HepG2 (cell line): Measurements from ENCODE around the gene PPRC1. TPM values are rescaled to one million over a fixed set of nuclear protein-coding genes. Genes with fewer than 3 reads are reported as not detected.

Experiments
- ATAC-seq: fragments of 200-7000 bp; cut with Tn5 transposase; 3 replicates; pipeline ENCODE4 v1.9.1; 2020; ENCODE audit warnings: mild to moderate bottlenecking, moderate library complexity
- BruUV-seq: library from RNA; stranded (reverse); fragments of 400-500 nt; replicated peaks from 2 replicates; lab custom pipeline; 2021; lab: Mats Ljungman, UMichigan
- CTCF ChIA-PET: fragments of 300-600 bp; formaldehyde crosslinking; extraction: SDS; loops from one replicate; lab custom pipeline; 2021; ENCODE audit warnings: low total read pairs, inconsistent platforms, low intra/inter-chr PET ratio; lab: Yijun Ruan, JAX
- POLR2A ChIA-PET: fragments of 350-600 bp; sonication (Branson Sonifier 250); formaldehyde crosslinking; loops from one replicate; lab custom pipeline; 2020; ENCODE audit warnings: antibody characterized with exemption, inconsistent platforms; lab: Yijun Ruan, JAX
- DNase-seq: peaks from one replicate; pipeline ENCODE4 v3.0.0-alpha.2; 2015; ENCODE audit warnings: low spot score
- FAIRE-seq: peaks from 3 replicates; lab custom pipeline; 2011; peaks lifted over from hg19 to GRCh38; lab: Jason Lieb, UNC
- H2AFZ ChIP-seq: one replicate; pipeline ENCODE4 v1.6.1; 2011; ENCODE audit warnings: low read length, inconsistent platforms
- H3K27ac ChIP-seq: fragments of 300-600 bp; 3 replicates; pipeline ENCODE4 v1.8.0; 2011; ENCODE audit warnings: mixed run types, mild to moderate bottlenecking, mixed read lengths, low read length, inconsistent platforms; ENCODE audit not compliant: insufficient read depth; ENCODE audit errors: extremely low read length
- H3K27me3 ChIP-seq, 2 experiments: fragments of 200-600 bp in 1 of 2; 2 replicates in 1 of 2; 3 replicates in 1 of 2; pipeline versions ENCODE4 v1.6.0 to v1.8.0; 2011; ENCODE audit warnings: low read length in 2 of 2, mild to moderate bottlenecking in 2 of 2, moderate library complexity in 2 of 2, inconsistent platforms in 1 of 2; ENCODE audit not compliant: insufficient read depth in 2 of 2, control insufficient read depth in 1 of 2
- H3K36me3 ChIP-seq, 2 experiments: fragments of 200-600 bp in 1 of 2; replicated peaks in 1 of 2; 2 replicates in 1 of 2; 3 replicates in 1 of 2; pipeline versions ENCODE4 v1.5.1 to v1.8.0; 2011; ENCODE audit warnings: low read length in 2 of 2, inconsistent platforms in 1 of 2; ENCODE audit not compliant: insufficient read depth in 2 of 2, control insufficient read depth in 1 of 2
- H3K4me1 ChIP-seq: 2 replicates; pipeline ENCODE4 v1.5.1; 2012; ENCODE audit warnings: low read length, inconsistent platforms; ENCODE audit not compliant: insufficient read depth
- H3K4me2 ChIP-seq: 2 replicates; pipeline ENCODE4 v1.6.0; 2011; ENCODE audit warnings: low read depth, low read length, inconsistent platforms
- H3K4me3 ChIP-seq, 3 experiments: fragments of 200-600 bp in 1 of 3; sonication (generic), shearing (Covaris generic) in 1 of 3; replicated peaks in 1 of 3; 2 replicates each; pipeline ENCODE4 v1.5.1; 2011 to 2016; ENCODE audit warnings: low read length in 3 of 3, inconsistent platforms in 2 of 3, low read depth in 2 of 3, mild to moderate bottlenecking in 2 of 3, control low read depth in 1 of 3, mixed read lengths in 1 of 3; ENCODE audit not compliant: insufficient read depth in 1 of 3
- H3K79me2 ChIP-seq: one replicate; pipeline ENCODE4 v1.6.1; 2011; ENCODE audit warnings: low read length, inconsistent platforms; ENCODE audit not compliant: insufficient read depth
- H3K9ac ChIP-seq: 2 replicates; pipeline ENCODE4 v1.6.0; 2011; ENCODE audit warnings: mild to moderate bottlenecking, low read depth, low read length, inconsistent platforms; ENCODE audit not compliant: insufficient read depth
- H3K9me3 ChIP-seq: 2 replicates; pipeline ENCODE4 v1.5.1; 2012; ENCODE audit warnings: mild to moderate bottlenecking, low read length
- H4K20me1 ChIP-seq: 2 replicates; pipeline ENCODE4 v1.6.0; 2011; ENCODE audit warnings: inconsistent platforms, mild to moderate bottlenecking, low read length, moderate library complexity; ENCODE audit not compliant: insufficient read depth
- AGO2 ChIP-seq: fragments of 200-400 bp; formaldehyde crosslinking; optimal IDR thresholded peaks from 2 replicates; pipeline ENCODE3; 2017; ENCODE audit warnings: mild to moderate bottlenecking, low read depth, low read length, moderate library complexity
- AHR ChIP-seq: IDR thresholded peaks from 2 replicates; pipeline ENCODE4 v1.6.1; 2018; ENCODE audit warnings: missing genetic modification reagents, missing compliant biosample characterization
- HIVEP1 ChIP-seq: sonication (generic); formaldehyde crosslinking; IDR thresholded peaks from 2 replicates; pipeline ENCODE4 v1.4.0; 2020; ENCODE audit warnings: mild to moderate bottlenecking, missing genetic modification reagents
- HNRNPLL ChIP-seq: fragments of 200-400 bp; formaldehyde crosslinking; IDR thresholded peaks from 2 replicates; pipeline ENCODE4 v1.6.1; 2017; ENCODE audit warnings: mild to moderate bottlenecking, low read depth, low read length; ENCODE audit not compliant: poor library complexity, severe bottlenecking
- POLR2AphosphoS2 ChIP-seq: IDR thresholded peaks from 2 replicates; pipeline ENCODE4 v1.6.1; 2011; ENCODE audit warnings: low read depth, low read length, improper control_type of control experiment
- RBM22 ChIP-seq: fragments of 200-400 bp; formaldehyde crosslinking; optimal IDR thresholded peaks from 2 replicates; pipeline ENCODE3; 2017; ENCODE audit warnings: mild to moderate bottlenecking, low read length, moderate library complexity
- RCOR2 ChIP-seq: IDR thresholded peaks from 2 replicates; pipeline ENCODE4 v1.6.1; 2016; ENCODE audit warnings: missing biosample characterization, missing genetic modification reagents
- THAP7 ChIP-seq: sonication (generic); formaldehyde crosslinking; IDR thresholded peaks from 2 replicates; pipeline ENCODE4 v1.8.1; 2023; ENCODE audit warnings: mild to moderate bottlenecking, missing genetic modification reagents
- ZBTB4 ChIP-seq: sonication (generic); formaldehyde crosslinking; IDR thresholded peaks from 2 replicates; pipeline ENCODE4 v1.4.0; 2020; ENCODE audit warnings: missing genetic modification reagents, mild to moderate bottlenecking, borderline replicate concordance
- ZFP37 ChIP-seq: sonication (generic); formaldehyde crosslinking; IDR thresholded peaks from 2 replicates; pipeline ENCODE4 v1.4.0; 2020; ENCODE audit warnings: missing genetic modification reagents, borderline replicate concordance
- ZNF431 ChIP-seq: sonication (generic); formaldehyde crosslinking; IDR thresholded peaks from 2 replicates; pipeline ENCODE4 v1.9.0; 2022; ENCODE audit warnings: missing genetic modification reagents, low read depth, mild to moderate bottlenecking, borderline replicate concordance
- WGBS: methylation state at CpG from one replicate; pipeline ENCODE4 v1.1.6; 2017; ENCODE audit warnings: low lambda C conversion rate; 5-methylcytosine and 5-hydroxymethylcytosine counted together
- in situ Hi-C: cut with HindIII; loops from 2 replicates; pipeline ENCODE4 v1.10.0; 2017; ENCODE audit warnings: low pct_unique_long_range_greater_than_20kb; ENCODE audit not compliant: extremely low pct_ligation_motif_present
- intact Hi-C: fragments of 100-400 bp; cut with micrococcal nuclease; formaldehyde crosslinking; loops from one replicate; pipeline ENCODE4 v1.10.0; 2022; ENCODE audit not compliant: unreplicated experiment
- polyA plus RNA-seq, 8 experiments: library from polyadenylated mRNA; depleted of rRNA in 3 of 8; stranded (reverse) in 7 of 8; unstranded in 1 of 8; fragments of >200 nt; fragmentation: Illumina TruSeq in 4 of 8; extraction: Trizol in 4 of 8; gene quantifications; 2 replicates each; pipeline versions ENCODE4 v1.2.1 to v1.2.3, GENCODE V29; 2011 to 2016; ENCODE audit warnings: low read depth in 4 of 8, missing spikeins in 1 of 8, mixed read lengths in 1 of 8; ENCODE audit not compliant: insufficient read depth in 1 of 8
- total RNA-seq, 5 experiments: library from RNA; depleted of rRNA; stranded (reverse); fragments of >200 nt; fragmentation: Illumina TruSeq; extraction: Trizol; gene quantifications; 2 replicates each; pipeline ENCODE4 v1.2.3, GENCODE V29; 2016; ENCODE audit warnings: low read depth in 1 of 5
- TF ChIP-seq, protein P1 (sequence below): sonication (generic); formaldehyde crosslinking; IDR thresholded peaks from 2 replicates; pipeline ENCODE4 v1.4.0; 2020; ENCODE audit warnings: missing genetic modification reagents

PPRC1 gene
- total and polyA plus RNA-seq, 2 of the 13 experiments (the other 11 are each of a cell fraction or from before 2014, with no cell fraction given): 18.7 to 24.2 TPM

- DNase-seq (no peak), FAIRE-seq (no peak), ATAC-seq (peak; percentile 3; the same call in 1 of the 3 replicates)
- POLR2A ChIA-PET: interaction anchor here (0.9 to 1.1 kb wide), 3 partner anchors 13 to 316 kb away, joined by 3 to 4 read pairs (median 3); no protein-coding TSS in a partner anchor
- in situ Hi-C loops (no loop called here), intact Hi-C loops (no loop called here)
- no peak overlapping the region for H3K9ac ChIP-seq
- no peaks in the 10 kb centered on the region for H3K9me3 ChIP-seq
- CTCF ChIA-PET: no interaction called here
- no peak overlapping the region for H2AFZ ChIP-seq
- H3K4me2 ChIP-seq: no peak overlapping the region
- H3K79me2 ChIP-seq: peaks cover 2% of the 10 kb centered on the region
- no peaks in the 10 kb centered on the region; the same call in 1 of the 2 replicates for H4K20me1 ChIP-seq
- no peak overlapping the region for H3K27ac ChIP-seq
- H3K4me1 ChIP-seq: peaks cover 14% of the 10 kb centered on the region
- WGBS: 98% methylated on average over 11 of the region's 17 CpGs
- TF ChIP-seq POLR2AphosphoS2 (peak; percentile 75; the same call in 1 of the 2 replicates), RBM22 (peak; percentile 92), AGO2 (peak; percentile 93), HNRNPLL (peak; percentile 12)
- TF ChIP-seq, protein P1, sequence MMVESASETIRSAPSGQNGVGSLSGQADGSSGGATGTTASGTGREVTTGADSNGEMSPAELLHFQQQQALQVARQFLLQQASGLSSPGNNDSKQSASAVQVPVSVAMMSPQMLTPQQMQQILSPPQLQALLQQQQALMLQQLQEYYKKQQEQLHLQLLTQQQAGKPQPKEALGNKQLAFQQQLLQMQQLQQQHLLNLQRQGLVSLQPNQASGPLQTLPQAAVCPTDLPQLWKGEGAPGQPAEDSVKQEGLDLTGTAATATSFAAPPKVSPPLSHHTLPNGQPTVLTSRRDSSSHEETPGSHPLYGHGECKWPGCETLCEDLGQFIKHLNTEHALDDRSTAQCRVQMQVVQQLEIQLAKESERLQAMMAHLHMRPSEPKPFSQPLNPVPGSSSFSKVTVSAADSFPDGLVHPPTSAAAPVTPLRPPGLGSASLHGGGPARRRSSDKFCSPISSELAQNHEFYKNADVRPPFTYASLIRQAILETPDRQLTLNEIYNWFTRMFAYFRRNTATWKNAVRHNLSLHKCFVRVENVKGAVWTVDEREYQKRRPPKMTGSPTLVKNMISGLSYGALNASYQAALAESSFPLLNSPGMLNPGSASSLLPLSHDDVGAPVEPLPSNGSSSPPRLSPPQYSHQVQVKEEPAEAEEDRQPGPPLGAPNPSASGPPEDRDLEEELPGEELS (CRISPR knock-in tag): no peak
- no peaks in the 10 kb centered on the region for H3K27me3 ChIP-seq
- BruUV-seq: no TSS peak
- peaks cover 27 to 70% of the 10 kb centered on the region in 2 experiments for H3K36me3 ChIP-seq
- no peak overlapping the region for H3K4me3 ChIP-seq
These were observed 14.2 kb downstream of the PPRC1 start for GRCh38 chr10:102146971-102147428.

DNA sequence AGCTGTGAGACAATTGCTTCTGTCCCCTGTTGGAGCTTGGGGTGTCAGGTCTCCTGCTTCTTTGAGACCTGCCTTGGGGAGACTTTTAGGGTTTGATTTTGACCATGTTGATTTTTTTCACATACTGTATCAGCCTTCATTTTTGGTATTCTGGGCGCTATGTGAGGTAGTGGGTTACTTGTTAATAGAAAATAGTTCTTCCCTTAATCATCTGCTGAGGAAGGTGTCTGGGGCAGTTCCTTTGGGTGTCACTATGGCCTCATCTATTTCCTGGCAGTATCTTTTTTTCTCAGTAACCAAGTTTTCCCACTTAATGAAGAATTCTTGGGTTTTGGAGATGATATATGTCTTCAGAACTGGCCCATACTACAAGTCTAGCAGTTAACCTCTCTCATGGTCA, 14.7 kb downstream of the PPRC1 start:
- Histone ChIP-seq H3K79me2 (peaks cover 6% of the 10 kb centered on the region), H3K36me3 (peaks cover 27 to 69% of the 10 kb centered on the region in 2 experiments), H3K4me1 (peaks cover 14% of the 10 kb centered on the region), H3K27me3 (no peaks in the 10 kb centered on the region; a peak in 1 of 5 replicates), H3K4me3 (no peak overlapping the region), H4K20me1 (no peaks in the 10 kb centered on the region; the same call in 1 of the 2 replicates), H3K9me3 (no peaks in the 10 kb centered on the region), H2AFZ (no peak overlapping the region), H3K9ac (no peak overlapping the region), H3K27ac (no peak overlapping the region), H3K4me2 (no peak overlapping the region)
- WGBS: 94% methylated on average over 1 of the region's 1 CpG
- ATAC-seq (no peak), FAIRE-seq (no peak), DNase-seq (no peak)
- no TSS peak for BruUV-seq
- CTCF ChIA-PET: no interaction called here
- POLR2A ChIA-PET: interaction anchor here (1.0 kb wide), 1 partner anchor 20 kb away, joined by 4 read pairs; no protein-coding TSS in a partner anchor
- in situ Hi-C loops (no loop called here), intact Hi-C loops (no loop called here)
- no peak for TF ChIP-seq HIVEP1 (CRISPR knock-in tag)
- no peak for TF ChIP-seq ZFP37 (CRISPR knock-in tag)
- TF ChIP-seq THAP7: no peak
- TF ChIP-seq AHR (CRISPR knock-in tag): no peak
- TF ChIP-seq ZNF431: no peak
- TF ChIP-seq RCOR2 (CRISPR knock-in tag): no peak
- no peak for TF ChIP-seq ZBTB4 (CRISPR knock-in tag)
